Activated T-cell treated with anti-CD3 and anti-CD28 coated beads, Interleukin-2, amount 50 U/mL, for 24 hours (primary cell): Measurements from ENCODE around the gene DHRS7C.

Experiments used
- DNase-seq: peaks from one replicate; pipeline ENCODE4 v3.0.0-alpha.2; 2020
- H3K27ac Mint-ChIP-seq: 2 replicates; pipeline ENCODE4 v1.8.0; 2020; ENCODE audit warnings: mild to moderate bottlenecking, mixed read lengths
- H3K27me3 Mint-ChIP-seq: 2 replicates; pipeline ENCODE4 v1.8.0; 2020; ENCODE audit warnings: mixed read lengths
- H3K36me3 Mint-ChIP-seq: 2 replicates; pipeline ENCODE4 v1.8.0; 2020; ENCODE audit warnings: low read depth, mixed read lengths
- H3K4me1 Mint-ChIP-seq: 2 replicates; pipeline ENCODE4 v1.8.0; 2020; ENCODE audit warnings: low read depth, mixed read lengths
- H3K4me3 Mint-ChIP-seq: 2 replicates; pipeline ENCODE4 v1.8.0; 2020; ENCODE audit warnings: mild to moderate bottlenecking, moderate library complexity, mixed read lengths
- H3K9me3 Mint-ChIP-seq: 2 replicates; pipeline ENCODE4 v1.8.0; 2020; ENCODE audit warnings: mixed read lengths

DHRS7C gene

GRCh38 chr17:9817086-9817485, 25.7 kb upstream of the DHRS7C start:
- H3K9me3 Mint-ChIP-seq: peaks cover 4% of the 10 kb centered on the region
- H3K36me3 Mint-ChIP-seq: no peaks in the 10 kb centered on the region
- no peak overlapping the region for H3K4me3 Mint-ChIP-seq
- no peak overlapping the region for H3K27ac Mint-ChIP-seq
- peaks cover 13% of the 10 kb centered on the region for H3K27me3 Mint-ChIP-seq
- H3K4me1 Mint-ChIP-seq: no peaks in the 10 kb centered on the region
- DNase-seq: no peak

- Mint-ChIP-seq H3K27ac (no peak overlapping the region), H3K9me3 (peaks cover 4% of the 10 kb centered on the region), H3K36me3 (no peaks in the 10 kb centered on the region), H3K27me3 (peaks cover 13% of the 10 kb centered on the region), H3K4me1 (no peaks in the 10 kb centered on the region), H3K4me3 (no peak overlapping the region)
- no peak for DNase-seq
Measured at GRCh38 chr17:9816472-9816871, 25.1 kb upstream of the DHRS7C start.

GRCh38 chr17:9814337-9814945, 23.0 kb upstream of the DHRS7C start:
- H3K27me3 Mint-ChIP-seq: peaks cover 16% of the 10 kb centered on the region
- H3K36me3 Mint-ChIP-seq: no peaks in the 10 kb centered on the region
- no peaks in the 10 kb centered on the region for H3K4me1 Mint-ChIP-seq
- no peak overlapping the region for H3K4me3 Mint-ChIP-seq
- no peak overlapping the region for H3K27ac Mint-ChIP-seq
- DNase-seq: no peak
- peaks cover 4% of the 10 kb centered on the region for H3K9me3 Mint-ChIP-seq

GRCh38 chr17:9813166-9813565, 21.8 kb upstream of the DHRS7C start:
- H3K27ac Mint-ChIP-seq: no peak overlapping the region
- H3K36me3 Mint-ChIP-seq: no peaks in the 10 kb centered on the region
- peaks cover 10% of the 10 kb centered on the region for H3K27me3 Mint-ChIP-seq
- no peak overlapping the region for H3K4me3 Mint-ChIP-seq
- DNase-seq: no peak
- peaks cover 4% of the 10 kb centered on the region for H3K9me3 Mint-ChIP-seq
- no peaks in the 10 kb centered on the region for H3K4me1 Mint-ChIP-seq

GRCh38 chr17:9811537-9811936, 20.1 kb upstream of the DHRS7C start:
- Mint-ChIP-seq H3K36me3 (no peaks in the 10 kb centered on the region), H3K27me3 (peaks cover 10% of the 10 kb centered on the region), H3K27ac (no peak overlapping the region), H3K4me3 (no peak overlapping the region), H3K9me3 (peaks cover 4% of the 10 kb centered on the region), H3K4me1 (no peaks in the 10 kb centered on the region)
- no peak for DNase-seq

GRCh38 chr17:9811086-9811485, 19.7 kb upstream of the DHRS7C start:
- Mint-ChIP-seq H3K36me3 (no peaks in the 10 kb centered on the region), H3K4me3 (no peak overlapping the region), H3K4me1 (no peaks in the 10 kb centered on the region), H3K27ac (no peak overlapping the region), H3K9me3 (peaks cover under 1% of the 10 kb centered on the region), H3K27me3 (peaks cover 10% of the 10 kb centered on the region)
- DNase-seq: no peak

- H3K4me1 Mint-ChIP-seq: no peaks in the 10 kb centered on the region
- no peak overlapping the region for H3K4me3 Mint-ChIP-seq
- no peaks in the 10 kb centered on the region for H3K9me3 Mint-ChIP-seq
- peaks cover 10% of the 10 kb centered on the region for H3K27me3 Mint-ChIP-seq
- DNase-seq: no peak
- H3K27ac Mint-ChIP-seq: no peak overlapping the region
- H3K36me3 Mint-ChIP-seq: no peaks in the 10 kb centered on the region
Measured at GRCh38 chr17:9810100-9810949, 18.9 kb upstream of the DHRS7C start.

- Mint-ChIP-seq H3K36me3 (no peaks in the 10 kb centered on the region), H3K27me3 (peaks cover 10% of the 10 kb centered on the region), H3K9me3 (no peaks in the 10 kb centered on the region), H3K4me3 (no peak overlapping the region), H3K4me1 (no peaks in the 10 kb centered on the region), H3K27ac (no peak overlapping the region)
- DNase-seq: no peak
Measured at GRCh38 chr17:9809409-9809808, 18.0 kb upstream of the DHRS7C start.

- Mint-ChIP-seq H3K27me3 (peaks cover 15% of the 10 kb centered on the region), H3K36me3 (no peaks in the 10 kb centered on the region), H3K27ac (no peak overlapping the region), H3K4me1 (no peaks in the 10 kb centered on the region), H3K9me3 (peaks cover 4% of the 10 kb centered on the region), H3K4me3 (no peak overlapping the region)
- DNase-seq: no peak
Measured at GRCh38 chr17:9806699-9807098, 15.3 kb upstream of the DHRS7C start.

- peaks cover 4% of the 10 kb centered on the region for H3K9me3 Mint-ChIP-seq
- no peak for DNase-seq
- no peak overlapping the region for H3K4me3 Mint-ChIP-seq
- H3K36me3 Mint-ChIP-seq: no peaks in the 10 kb centered on the region
- no peaks in the 10 kb centered on the region for H3K4me1 Mint-ChIP-seq
- peaks cover 17% of the 10 kb centered on the region for H3K27me3 Mint-ChIP-seq
- H3K27ac Mint-ChIP-seq: no peak overlapping the region
Measured at GRCh38 chr17:9805769-9806168, 14.4 kb upstream of the DHRS7C start.

- H3K4me1 Mint-ChIP-seq: no peaks in the 10 kb centered on the region
- no peak overlapping the region for H3K4me3 Mint-ChIP-seq
- H3K27ac Mint-ChIP-seq: no peak overlapping the region
- H3K27me3 Mint-ChIP-seq: peaks cover 24% of the 10 kb centered on the region
- no peaks in the 10 kb centered on the region for H3K36me3 Mint-ChIP-seq
- peaks cover 4% of the 10 kb centered on the region for H3K9me3 Mint-ChIP-seq
- no peak for DNase-seq
Measured at GRCh38 chr17:9802697-9803096, 11.3 kb upstream of the DHRS7C start.

GRCh38 chr17:9802294-9802693, 10.9 kb upstream of the DHRS7C start:
- no peak for DNase-seq
- no peaks in the 10 kb centered on the region for H3K4me1 Mint-ChIP-seq
- peaks cover 4% of the 10 kb centered on the region for H3K9me3 Mint-ChIP-seq
- no peaks in the 10 kb centered on the region for H3K36me3 Mint-ChIP-seq
- H3K27me3 Mint-ChIP-seq: peaks cover 28% of the 10 kb centered on the region
- H3K4me3 Mint-ChIP-seq: no peak overlapping the region
- no peak overlapping the region for H3K27ac Mint-ChIP-seq

- H3K4me1 Mint-ChIP-seq: no peaks in the 10 kb centered on the region
- no peak for DNase-seq
- H3K4me3 Mint-ChIP-seq: no peak overlapping the region
- peaks cover 4% of the 10 kb centered on the region for H3K9me3 Mint-ChIP-seq
- H3K36me3 Mint-ChIP-seq: no peaks in the 10 kb centered on the region
- H3K27ac Mint-ChIP-seq: no peak overlapping the region
- H3K27me3 Mint-ChIP-seq: peaks cover 30% of the 10 kb centered on the region
Measured at GRCh38 chr17:9801505-9801904, 10.1 kb upstream of the DHRS7C start.

- Mint-ChIP-seq H3K4me3 (no peak overlapping the region), H3K27me3 (peaks cover 29% of the 10 kb centered on the region), H3K9me3 (no peaks in the 10 kb centered on the region), H3K36me3 (no peaks in the 10 kb centered on the region), H3K27ac (no peak overlapping the region), H3K4me1 (no peaks in the 10 kb centered on the region)
- no peak for DNase-seq
Measured at GRCh38 chr17:9798724-9799123, 7.3 kb upstream of the DHRS7C start.

GRCh38 chr17:9798008-9798407, 6.6 kb upstream of the DHRS7C start:
- H3K27ac Mint-ChIP-seq: no peak overlapping the region
- no peaks in the 10 kb centered on the region for H3K9me3 Mint-ChIP-seq
- DNase-seq: no peak
- H3K4me1 Mint-ChIP-seq: no peaks in the 10 kb centered on the region
- H3K4me3 Mint-ChIP-seq: no peak overlapping the region
- no peaks in the 10 kb centered on the region for H3K36me3 Mint-ChIP-seq
- peaks cover 29% of the 10 kb centered on the region for H3K27me3 Mint-ChIP-seq
